HepG2 (cell line): Measurements from ENCODE around the gene NFIC. TPM values are rescaled to one million over a fixed set of nuclear protein-coding genes. Genes with fewer than 3 reads are reported as not detected.

Source experiments
- ARNTL ChIP-seq: sonication (generic); formaldehyde crosslinking; IDR thresholded peaks from 2 replicates; pipeline ENCODE4 v1.4.0; 2020; ENCODE audit warnings: mild to moderate bottlenecking, missing genetic modification reagents
- CHCHD3 ChIP-seq: sonication (generic); formaldehyde crosslinking; IDR thresholded peaks from 2 replicates; pipeline ENCODE4 v1.8.0; 2022; ENCODE audit warnings: mild to moderate bottlenecking, missing genetic modification reagents, moderate library complexity
- ETS1 ChIP-seq: sonication (generic); formaldehyde crosslinking; IDR thresholded peaks from 2 replicates; pipeline ENCODE4 v1.4.0; 2020; ENCODE audit warnings: missing genetic modification reagents
- HES4 ChIP-seq: sonication (generic); formaldehyde crosslinking; IDR thresholded peaks from 2 replicates; pipeline ENCODE4 v1.9.0; 2021; ENCODE audit warnings: mild to moderate bottlenecking, missing genetic modification reagents, borderline replicate concordance
- HNRNPLL ChIP-seq: fragments of 200-400 bp; formaldehyde crosslinking; IDR thresholded peaks from 2 replicates; pipeline ENCODE4 v1.6.1; 2017; ENCODE audit warnings: mild to moderate bottlenecking, low read depth, low read length; ENCODE audit not compliant: poor library complexity, severe bottlenecking
- MTERF4 ChIP-seq: sonication (generic); formaldehyde crosslinking; IDR thresholded peaks from 2 replicates; pipeline ENCODE4 v1.8.0; 2023; ENCODE audit warnings: mild to moderate bottlenecking, missing genetic modification reagents
- RARG ChIP-seq: sonication (generic); formaldehyde crosslinking; IDR thresholded peaks from 2 replicates; pipeline ENCODE4 v1.4.0; 2020; ENCODE audit warnings: low read depth, mild to moderate bottlenecking, missing genetic modification reagents
- SKIL ChIP-seq: sonication (generic); formaldehyde crosslinking; IDR thresholded peaks from 2 replicates; pipeline ENCODE4 v1.8.0; 2022; ENCODE audit warnings: missing genetic modification reagents, mild to moderate bottlenecking, moderate library complexity, borderline replicate concordance
- SOX5 ChIP-seq: IDR thresholded peaks from 2 replicates; pipeline ENCODE4 v1.6.1; 2016; ENCODE audit warnings: borderline replicate concordance
- STAT5B ChIP-seq: sonication (generic); formaldehyde crosslinking; IDR thresholded peaks from 2 replicates; pipeline ENCODE4 v1.4.0; 2020; ENCODE audit warnings: missing genetic modification reagents
- TBP ChIP-seq: sonication (generic); formaldehyde crosslinking; IDR thresholded peaks from 2 replicates; pipeline ENCODE4 v1.5.0; 2020; ENCODE audit warnings: missing genetic modification reagents
- TBX2 ChIP-seq: sonication (generic); formaldehyde crosslinking; IDR thresholded peaks from 2 replicates; pipeline ENCODE4 v1.5.0; 2020; ENCODE audit warnings: missing genetic modification reagents, mild to moderate bottlenecking, borderline replicate concordance
- TBX3 ChIP-seq: fragments of 450-650 bp; IDR thresholded peaks from 2 replicates; pipeline ENCODE4 v1.6.1; 2017; ENCODE audit warnings: antibody characterized with exemption, mild to moderate bottlenecking, inconsistent platforms, borderline replicate concordance
- YY1 ChIP-seq: IDR thresholded peaks from 2 replicates; pipeline ENCODE4 v1.6.1; 2011; ENCODE audit warnings: low read length, low read depth, moderate library complexity, mild to moderate bottlenecking; ENCODE audit not compliant: insufficient read depth, insufficient replicate concordance
- ZBTB14 ChIP-seq: sonication (generic); formaldehyde crosslinking; IDR thresholded peaks from 2 replicates; pipeline ENCODE4 v1.4.0; 2020; ENCODE audit warnings: missing genetic modification reagents
- ZFY ChIP-seq: sonication (generic); formaldehyde crosslinking; IDR thresholded peaks from 2 replicates; pipeline ENCODE4 v1.4.0; 2020; ENCODE audit warnings: missing genetic modification reagents
- ZNF225 ChIP-seq: sonication (generic); formaldehyde crosslinking; IDR thresholded peaks from 2 replicates; pipeline ENCODE4 v1.4.0; 2020; ENCODE audit warnings: mild to moderate bottlenecking, missing genetic modification reagents
- ZNF253 ChIP-seq: sonication (generic); formaldehyde crosslinking; IDR thresholded peaks from 2 replicates; pipeline ENCODE4 v1.8.0; 2022; ENCODE audit warnings: mild to moderate bottlenecking, missing genetic modification reagents, borderline replicate concordance
- ZNF333 ChIP-seq: sonication (generic); formaldehyde crosslinking; IDR thresholded peaks from 2 replicates; pipeline ENCODE4 v1.4.0; 2020; ENCODE audit warnings: mild to moderate bottlenecking, missing genetic modification reagents, borderline replicate concordance
- ZNF382 ChIP-seq: sonication (generic); formaldehyde crosslinking; IDR thresholded peaks from 2 replicates; pipeline ENCODE4 v1.5.0; 2020; ENCODE audit warnings: missing genetic modification reagents, mild to moderate bottlenecking, borderline replicate concordance
- ZNF446 ChIP-seq: sonication (generic); formaldehyde crosslinking; IDR thresholded peaks from 2 replicates; pipeline ENCODE4 v1.5.0; 2020; ENCODE audit warnings: mild to moderate bottlenecking, missing genetic modification reagents
- ZNF589 ChIP-seq: sonication (generic); formaldehyde crosslinking; conservative IDR thresholded peaks from 2 replicates; pipeline ENCODE4 v1.8.0; 2022; ENCODE audit warnings: mild to moderate bottlenecking, moderate library complexity, missing genetic modification reagents
- ZNF776 ChIP-seq: sonication (generic); formaldehyde crosslinking; IDR thresholded peaks from 2 replicates; pipeline ENCODE4 v1.4.0; 2020; ENCODE audit warnings: mild to moderate bottlenecking, missing genetic modification reagents
- ZSCAN21 ChIP-seq: sonication (generic); formaldehyde crosslinking; IDR thresholded peaks from 2 replicates; pipeline ENCODE4 v1.8.0; 2022; ENCODE audit warnings: mild to moderate bottlenecking, missing genetic modification reagents, moderate library complexity, borderline replicate concordance
- polyA plus RNA-seq, 8 experiments: library from polyadenylated mRNA; depleted of rRNA in 3 of 8; stranded (reverse) in 7 of 8; unstranded in 1 of 8; fragments of >200 nt; fragmentation: Illumina TruSeq in 4 of 8; extraction: Trizol in 4 of 8; gene quantifications; 2 replicates each; pipeline versions ENCODE4 v1.2.1 to v1.2.3, GENCODE V29; 2011 to 2016; ENCODE audit warnings: low read depth in 4 of 8, missing spikeins in 1 of 8, mixed read lengths in 1 of 8; ENCODE audit not compliant: insufficient read depth in 1 of 8
- total RNA-seq, 5 experiments: library from RNA; depleted of rRNA; stranded (reverse); fragments of >200 nt; fragmentation: Illumina TruSeq; extraction: Trizol; gene quantifications; 2 replicates each; pipeline ENCODE4 v1.2.3, GENCODE V29; 2016; ENCODE audit warnings: low read depth in 1 of 5

Gene NFIC
- total and polyA plus RNA-seq, 2 of the 13 experiments (the other 11 are each of a cell fraction or from before 2014, with no cell fraction given), result 1.3 to 2.5 TPM

- no peak for TF ChIP-seq ETS1
- TF ChIP-seq ZNF446 (CRISPR knock-in tag), result 0 out of 2 replicates have a peak, but pooled peaks have one; percentile 57
- TF ChIP-seq ZFY, result peak; percentile 53; the same call in 1 of the 2 replicates
- no peak for TF ChIP-seq YY1
- TF ChIP-seq CHCHD3 (CRISPR knock-in tag), result 0 out of 2 replicates have a peak, but pooled peaks have one; percentile 51
- peak; percentile 48; the same call in 1 of the 2 replicates for TF ChIP-seq ZNF225
- no peak for TF ChIP-seq STAT5B (CRISPR knock-in tag)
- TF ChIP-seq TBX3, result no peak
- peak; percentile 20; the same call in 1 of the 2 replicates for TF ChIP-seq MTERF4 (CRISPR knock-in tag)
- TF ChIP-seq ZNF589 (CRISPR knock-in tag), result 0 out of 2 replicates have a peak, but pooled peaks have one; percentile 38
- TF ChIP-seq HES4, result peak; percentile 65; the same call in 1 of the 2 replicates
- TF ChIP-seq SKIL, result no peak
- TF ChIP-seq ARNTL (CRISPR knock-in tag), result no peak
- TF ChIP-seq ZNF382, result no peak
- TF ChIP-seq ZNF333 (CRISPR knock-in tag), result 0 out of 2 replicates have a peak, but pooled peaks have one; percentile 22
- no peak for TF ChIP-seq ZNF253 (CRISPR knock-in tag)
- TF ChIP-seq ZSCAN21, result no peak
- TF ChIP-seq SOX5 (CRISPR knock-in tag), result no peak
- peak; percentile 85 for TF ChIP-seq ZBTB14 (CRISPR knock-in tag)
- no peak for TF ChIP-seq RARG
- no peak for TF ChIP-seq TBP (CRISPR knock-in tag)
- TF ChIP-seq HNRNPLL, result no peak
- TF ChIP-seq ZNF776 (CRISPR knock-in tag), result peak; percentile 53; the same call in 1 of the 2 replicates
- TF ChIP-seq TBX2 (CRISPR knock-in tag), result peak; percentile 26; the same call in 1 of the 2 replicates
Observed at GRCh38 chr19:3359015-3359918, 7.1 kb upstream of the NFIC start (continued).
